ENCODE results near the gene CDC14A. TPM values are rescaled to one million over a fixed set of nuclear protein-coding genes. Genes with fewer than 3 reads are reported as not detected.

CDC14A gene
- 10 to 100 TPM in 2 of 9 donors, 1 to 10 TPM in 6, under 1 TPM in 1; 0.85 to 19.2 (median 4.8) TPM for total RNA-seq
- 1 to 10 TPM; 1.1 to 1.7 (median 1.3) TPM for polyA plus RNA-seq
- long read RNA-seq, donor 1, result 0 reads
- long read RNA-seq, donor 2, result 0 reads
- long read RNA-seq, donor 3, result 0 reads
- long read RNA-seq, donor 4, result 0 reads
- long read RNA-seq, donor 5, full-length matches to known transcripts, result 1 of 2 reads
- long read RNA-seq, donor 5, partial matches to known transcripts, result 0 of 2 reads
- long read RNA-seq, donor 5, other reads (novel, unspliced or antisense), result 1 of 2 reads
- long read RNA-seq, donor 6, result 0 reads
- long read RNA-seq, donor 7, result 0 reads
- long read RNA-seq, donor 8, result 0 reads
- long read RNA-seq, donor 9, partial matches to known transcripts, result 0 of 1 reads
- long read RNA-seq, donor 9, other reads (novel, unspliced or antisense), result 0 of 1 reads
- long read RNA-seq, donor 10, result 0 reads

GRCh38 chr1:100352267-100353070 lies at the start of gene CDC14A:
Gene CDC14A (plus strand): TSS chr1:100352506. CDS start chr1:100352955, 449 bp downstream.
- WGBS, 4 donors, result 0 to 1% (median 0%) methylated on average over 25 to 65 of the region's 65 CpGs
- intact Hi-C loops (cut with DNase I), result loop anchor here in 1 of 2 donors (10.0 kb wide), 1 partner anchor 102 kb away; no protein-coding TSS in a partner anchor
- H3K4me1 ChIP-seq (replicated peaks in 1 of 2), result peaks cover 5 to 18% of the 10 kb centered on the region in 2 donors

GRCh38 chr1:100302739-100303138 lies 49.6 kb upstream of the CDC14A start:
- no peaks in the 10 kb centered on the region for H3K27me3 ChIP-seq
- TF ChIP-seq CTCF (IDR thresholded peaks at IDR 0.05) (no peak), POLR2A (IDR thresholded peaks at IDR 0.05) (no peak)
- no peaks in the 10 kb centered on the region for H3K4me1 ChIP-seq (replicated peaks in 1 of 2)
- no peak overlapping the region for H3K27ac ChIP-seq
- H3K4me3 ChIP-seq, result no peak overlapping the region
- H3K9me3 ChIP-seq (replicated peaks in 1 of 3), result no peaks in the 10 kb centered on the region
- no peak for DNase-seq
- intact Hi-C loops (cut with DNase I), result no loop called here
- no peaks in the 10 kb centered on the region for H3K36me3 ChIP-seq (replicated peaks in 1 of 2)
- 82 to 100% (median 91%) methylated on average over 2 of the region's 2 CpGs for WGBS, 4 donors

More at GRCh38 chr1:100352267-100353070, at the start of gene CDC14A:
- peak; percentile 91 to 97 (median 95) for DNase-seq
- Histone ChIP-seq H3K9me3 (replicated peaks in 1 of 3) (no peaks in the 10 kb centered on the region), H3K4me3 (peak within 1 kb of the TSS; percentile 63 to 98 (median 80)), H3K27me3 (no peaks in the 10 kb centered on the region), H3K36me3 (replicated peaks in 1 of 2) (no peaks in the 10 kb centered on the region), H3K27ac (peak within 1 kb of the TSS; percentile 55 to 92 (median 71))
- peak; percentile 57 to 88 for TF ChIP-seq POLR2A (IDR thresholded peaks at IDR 0.05)
- TF ChIP-seq CTCF (IDR thresholded peaks at IDR 0.05), result no peak

- TF ChIP-seq CTCF (IDR thresholded peaks at IDR 0.05) (no peak), POLR2A (IDR thresholded peaks at IDR 0.05) (no peak)
- no peaks in the 10 kb centered on the region for H3K36me3 ChIP-seq (replicated peaks in 1 of 2)
- no peak for DNase-seq
- H3K9me3 ChIP-seq (replicated peaks in 1 of 3), result no peaks in the 10 kb centered on the region
- 82 to 100% (median 89%) methylated on average over 2 of the region's 2 CpGs for WGBS, 4 donors
- H3K27me3 ChIP-seq, result no peaks in the 10 kb centered on the region
- H3K4me1 ChIP-seq (replicated peaks in 1 of 2), result no peaks in the 10 kb centered on the region
- no peak overlapping the region for H3K4me3 ChIP-seq
- intact Hi-C loops (cut with DNase I), result no loop called here
- H3K27ac ChIP-seq, result no peak overlapping the region
Measured at GRCh38 chr1:100304227-100304626, 48.1 kb upstream of the CDC14A start.

- intact Hi-C loops (cut with DNase I), result no loop called here
- Histone ChIP-seq H3K36me3 (replicated peaks in 1 of 2) (no peaks in the 10 kb centered on the region), H3K4me1 (replicated peaks in 1 of 2) (no peaks in the 10 kb centered on the region), H3K9me3 (replicated peaks in 1 of 3) (no peaks in the 10 kb centered on the region), H3K4me3 (no peak overlapping the region), H3K27me3 (no peaks in the 10 kb centered on the region), H3K27ac (no peak overlapping the region)
- no peak for DNase-seq
- 74 to 93% (median 88%) methylated on average over 3 of the region's 3 CpGs for WGBS, 4 donors
- TF ChIP-seq CTCF (IDR thresholded peaks at IDR 0.05) (no peak), POLR2A (IDR thresholded peaks at IDR 0.05) (no peak)
Measured at GRCh38 chr1:100304921-100305320, 47.4 kb upstream of the CDC14A start.

Data from adrenal gland (tissue), 19 donors.